Glutamatergic neuron (in vitro differentiated cells): ENCODE measurements around the gene KCNH6. TPM values are rescaled to one million over a fixed set of nuclear protein-coding genes. Genes with fewer than 3 reads are reported as not detected.

Experiments
- DNase-seq: peaks from one replicate; pipeline ENCODE4 v3.0.0; 2022
- H3K27ac Mint-ChIP-seq: one replicate; pipeline ENCODE4 v1.8.0; 2020; ENCODE audit warnings: mild to moderate bottlenecking, mixed read lengths, inconsistent platforms; ENCODE audit not compliant: unreplicated experiment
- H3K27me3 Mint-ChIP-seq: one replicate; pipeline ENCODE4 v1.8.0; 2020; ENCODE audit warnings: mild to moderate bottlenecking, moderate library complexity, mixed read lengths, inconsistent platforms; ENCODE audit not compliant: unreplicated experiment
- H3K36me3 Mint-ChIP-seq: one replicate; pipeline ENCODE4 v1.8.0; 2020; ENCODE audit warnings: mild to moderate bottlenecking, mixed read lengths, inconsistent platforms; ENCODE audit not compliant: unreplicated experiment
- H3K4me1 Mint-ChIP-seq: one replicate; pipeline ENCODE4 v1.8.0; 2020; ENCODE audit warnings: mild to moderate bottlenecking, low read depth, mixed read lengths, inconsistent platforms; ENCODE audit not compliant: unreplicated experiment
- H3K4me3 Mint-ChIP-seq: one replicate; pipeline ENCODE4 v1.8.0; 2020; ENCODE audit warnings: mild to moderate bottlenecking, mixed read lengths, inconsistent platforms; ENCODE audit not compliant: unreplicated experiment
- H3K9me3 Mint-ChIP-seq: one replicate; pipeline ENCODE4 v1.8.0; 2020; ENCODE audit warnings: mild to moderate bottlenecking, moderate library complexity, mixed read lengths, inconsistent platforms; ENCODE audit not compliant: unreplicated experiment
- total RNA-seq: library from RNA; stranded (reverse); fragmentation: NEBNext Ultra II Directional; extraction: Animal tissue kit (Norgen Biotek cat#: 25700); gene quantifications from one replicate; pipeline ENCODE4 v1.2.1, GENCODE V29; 2021; ENCODE audit not compliant: unreplicated experiment
- TF ChIP-seq, protein P1 (sequence below): fragments of 200-600 bp; sonication (generic); IDR thresholded peaks from one replicate; pipeline ENCODE4 v1.5.0; 2021; ENCODE audit not compliant: partially characterized antibody, unreplicated experiment

Gene KCNH6
- total RNA-seq, 1 donor from 2014 or later: 4.1 TPM

- no peak for DNase-seq
- Mint-ChIP-seq H3K36me3 (no peaks in the 10 kb centered on the region), H3K4me3 (no peak overlapping the region), H3K27me3 (peaks cover 2% of the 10 kb centered on the region), H3K4me1 (peaks cover 5% of the 10 kb centered on the region), H3K27ac (no peak overlapping the region), H3K9me3 (peaks cover 1% of the 10 kb centered on the region)
- TF ChIP-seq, protein P1, sequence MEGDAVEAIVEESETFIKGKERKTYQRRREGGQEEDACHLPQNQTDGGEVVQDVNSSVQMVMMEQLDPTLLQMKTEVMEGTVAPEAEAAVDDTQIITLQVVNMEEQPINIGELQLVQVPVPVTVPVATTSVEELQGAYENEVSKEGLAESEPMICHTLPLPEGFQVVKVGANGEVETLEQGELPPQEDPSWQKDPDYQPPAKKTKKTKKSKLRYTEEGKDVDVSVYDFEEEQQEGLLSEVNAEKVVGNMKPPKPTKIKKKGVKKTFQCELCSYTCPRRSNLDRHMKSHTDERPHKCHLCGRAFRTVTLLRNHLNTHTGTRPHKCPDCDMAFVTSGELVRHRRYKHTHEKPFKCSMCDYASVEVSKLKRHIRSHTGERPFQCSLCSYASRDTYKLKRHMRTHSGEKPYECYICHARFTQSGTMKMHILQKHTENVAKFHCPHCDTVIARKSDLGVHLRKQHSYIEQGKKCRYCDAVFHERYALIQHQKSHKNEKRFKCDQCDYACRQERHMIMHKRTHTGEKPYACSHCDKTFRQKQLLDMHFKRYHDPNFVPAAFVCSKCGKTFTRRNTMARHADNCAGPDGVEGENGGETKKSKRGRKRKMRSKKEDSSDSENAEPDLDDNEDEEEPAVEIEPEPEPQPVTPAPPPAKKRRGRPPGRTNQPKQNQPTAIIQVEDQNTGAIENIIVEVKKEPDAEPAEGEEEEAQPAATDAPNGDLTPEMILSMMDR: no peak
Observed at GRCh38 chr17:63500543-63501390, 22.4 kb upstream of the KCNH6 start.

- H3K36me3 Mint-ChIP-seq: no peaks in the 10 kb centered on the region
- peaks cover 5% of the 10 kb centered on the region for H3K9me3 Mint-ChIP-seq
- no peak overlapping the region for H3K4me3 Mint-ChIP-seq
- no peak for DNase-seq
- H3K27me3 Mint-ChIP-seq: peaks cover 2% of the 10 kb centered on the region
- H3K4me1 Mint-ChIP-seq: peaks cover 4% of the 10 kb centered on the region
- H3K27ac Mint-ChIP-seq: no peak overlapping the region
- TF ChIP-seq, protein P1: no peak
Observed at GRCh38 chr17:63503341-63503705, 19.8 kb upstream of the KCNH6 start.

- Mint-ChIP-seq H3K27me3 (peaks cover 2% of the 10 kb centered on the region), H3K36me3 (no peaks in the 10 kb centered on the region), H3K27ac (no peak overlapping the region), H3K4me3 (no peak overlapping the region), H3K4me1 (peaks cover 4% of the 10 kb centered on the region), H3K9me3 (peaks cover 5% of the 10 kb centered on the region)
- DNase-seq: no peak
- TF ChIP-seq, protein P1: no peak
Observed at GRCh38 chr17:63504261-63504660, 18.9 kb upstream of the KCNH6 start.

DNA sequence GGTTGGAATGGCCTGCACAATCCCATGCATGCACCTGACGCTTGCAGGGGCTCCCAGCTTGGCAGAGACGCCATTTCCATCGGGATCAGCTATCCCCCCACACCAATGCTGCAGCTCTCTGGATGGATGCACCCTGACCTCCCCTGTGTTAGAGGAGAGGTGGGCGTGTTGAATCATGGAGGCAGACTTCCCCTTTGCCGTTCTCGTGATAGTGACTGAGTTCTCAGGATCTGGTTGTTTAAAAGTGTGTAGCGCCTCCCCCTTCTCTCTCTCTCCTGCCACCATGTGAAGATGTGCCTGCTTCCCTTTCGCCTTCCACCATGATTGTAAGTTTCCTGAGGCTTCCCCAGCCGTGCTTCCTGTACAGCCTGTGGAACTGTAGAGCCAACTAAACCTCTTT is 17.8 kb upstream of the KCNH6 start:
- H3K9me3 Mint-ChIP-seq: peaks cover 7% of the 10 kb centered on the region
- H3K27ac Mint-ChIP-seq: no peak overlapping the region
- peaks cover 5% of the 10 kb centered on the region for H3K27me3 Mint-ChIP-seq
- H3K4me3 Mint-ChIP-seq: no peak overlapping the region
- no peak for DNase-seq
- peaks cover 4% of the 10 kb centered on the region for H3K4me1 Mint-ChIP-seq
- H3K36me3 Mint-ChIP-seq: no peaks in the 10 kb centered on the region
- TF ChIP-seq, protein P1: no peak

GRCh38 chr17:63506627-63507026 is 16.5 kb upstream of the KCNH6 start:
- Mint-ChIP-seq H3K27me3 (peaks cover 3% of the 10 kb centered on the region), H3K4me1 (peaks cover 4% of the 10 kb centered on the region), H3K27ac (no peak overlapping the region), H3K4me3 (no peak overlapping the region), H3K9me3 (peaks cover 6% of the 10 kb centered on the region), H3K36me3 (no peaks in the 10 kb centered on the region)
- TF ChIP-seq, protein P1: no peak
- no peak for DNase-seq
